AG09319 (cell line): ENCODE data around the gene TMPRSS5.

Source experiments
- DNase-seq: peaks from one replicate; pipeline ENCODE4 v3.0.0-alpha.2; 2010; ENCODE audit warnings: low read depth; ENCODE audit errors: extremely low read depth
- TF ChIP-seq, protein P1 (sequence below): IDR thresholded peaks from 2 replicates; pipeline ENCODE4 v1.5.1; 2011; ENCODE audit warnings: low read depth, mild to moderate bottlenecking, inconsistent platforms, low read length, moderate library complexity

TMPRSS5 gene

GRCh38 chr11:113695207-113695606 is 10.9 kb downstream of the TMPRSS5 start:
- TF ChIP-seq, protein P1, sequence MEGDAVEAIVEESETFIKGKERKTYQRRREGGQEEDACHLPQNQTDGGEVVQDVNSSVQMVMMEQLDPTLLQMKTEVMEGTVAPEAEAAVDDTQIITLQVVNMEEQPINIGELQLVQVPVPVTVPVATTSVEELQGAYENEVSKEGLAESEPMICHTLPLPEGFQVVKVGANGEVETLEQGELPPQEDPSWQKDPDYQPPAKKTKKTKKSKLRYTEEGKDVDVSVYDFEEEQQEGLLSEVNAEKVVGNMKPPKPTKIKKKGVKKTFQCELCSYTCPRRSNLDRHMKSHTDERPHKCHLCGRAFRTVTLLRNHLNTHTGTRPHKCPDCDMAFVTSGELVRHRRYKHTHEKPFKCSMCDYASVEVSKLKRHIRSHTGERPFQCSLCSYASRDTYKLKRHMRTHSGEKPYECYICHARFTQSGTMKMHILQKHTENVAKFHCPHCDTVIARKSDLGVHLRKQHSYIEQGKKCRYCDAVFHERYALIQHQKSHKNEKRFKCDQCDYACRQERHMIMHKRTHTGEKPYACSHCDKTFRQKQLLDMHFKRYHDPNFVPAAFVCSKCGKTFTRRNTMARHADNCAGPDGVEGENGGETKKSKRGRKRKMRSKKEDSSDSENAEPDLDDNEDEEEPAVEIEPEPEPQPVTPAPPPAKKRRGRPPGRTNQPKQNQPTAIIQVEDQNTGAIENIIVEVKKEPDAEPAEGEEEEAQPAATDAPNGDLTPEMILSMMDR, result no peak
- DNase-seq, result no peak

GRCh38 chr11:113694390-113694789 is 11.7 kb downstream of the TMPRSS5 start:
- no peak for DNase-seq
- TF ChIP-seq, protein P1, result no peak

DNA sequence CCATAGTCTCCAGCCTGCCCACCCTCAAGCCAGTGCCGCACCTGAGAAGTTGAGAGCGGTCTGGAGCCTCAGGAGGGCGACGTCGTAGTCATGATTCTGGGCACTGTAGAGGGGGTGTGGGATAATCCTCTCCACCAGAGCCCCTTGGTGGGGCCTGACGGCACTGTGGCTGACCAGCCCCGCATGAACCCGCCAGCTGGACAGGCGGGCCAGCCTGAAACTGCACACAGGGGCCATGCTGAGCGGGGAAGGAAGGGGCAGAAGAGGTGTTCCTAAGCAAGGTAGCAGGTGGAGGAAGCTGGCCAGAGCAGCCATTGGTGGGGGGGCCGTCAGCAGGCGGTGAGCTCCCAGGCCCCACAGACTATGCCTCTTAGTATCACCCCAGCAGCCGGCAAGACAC is 13.1 kb downstream of the TMPRSS5 start:
- TF ChIP-seq, protein P1, result no peak
- DNase-seq, result no peak

- no peak for DNase-seq
- TF ChIP-seq, protein P1, result peak; percentile 18
These were observed 15.2 kb downstream of the TMPRSS5 start for GRCh38 chr11:113690619-113691569.

- TF ChIP-seq, protein P1, result no peak
- DNase-seq, result no peak
These were observed 16.1 kb downstream of the TMPRSS5 start for GRCh38 chr11:113689768-113690618.

GRCh38 chr11:113685654-113686359 is 20.3 kb downstream of the TMPRSS5 start:
- TF ChIP-seq, protein P1, result no peak
- no peak for DNase-seq
